ENCODE results near the gene UBA7. TPM values are rescaled to one million over a fixed set of nuclear protein-coding genes. Genes with fewer than 3 reads are reported as not detected.

Gene UBA7
- total RNA-seq, 1 donor from 2014 or later, result 18.9 TPM

DNA sequence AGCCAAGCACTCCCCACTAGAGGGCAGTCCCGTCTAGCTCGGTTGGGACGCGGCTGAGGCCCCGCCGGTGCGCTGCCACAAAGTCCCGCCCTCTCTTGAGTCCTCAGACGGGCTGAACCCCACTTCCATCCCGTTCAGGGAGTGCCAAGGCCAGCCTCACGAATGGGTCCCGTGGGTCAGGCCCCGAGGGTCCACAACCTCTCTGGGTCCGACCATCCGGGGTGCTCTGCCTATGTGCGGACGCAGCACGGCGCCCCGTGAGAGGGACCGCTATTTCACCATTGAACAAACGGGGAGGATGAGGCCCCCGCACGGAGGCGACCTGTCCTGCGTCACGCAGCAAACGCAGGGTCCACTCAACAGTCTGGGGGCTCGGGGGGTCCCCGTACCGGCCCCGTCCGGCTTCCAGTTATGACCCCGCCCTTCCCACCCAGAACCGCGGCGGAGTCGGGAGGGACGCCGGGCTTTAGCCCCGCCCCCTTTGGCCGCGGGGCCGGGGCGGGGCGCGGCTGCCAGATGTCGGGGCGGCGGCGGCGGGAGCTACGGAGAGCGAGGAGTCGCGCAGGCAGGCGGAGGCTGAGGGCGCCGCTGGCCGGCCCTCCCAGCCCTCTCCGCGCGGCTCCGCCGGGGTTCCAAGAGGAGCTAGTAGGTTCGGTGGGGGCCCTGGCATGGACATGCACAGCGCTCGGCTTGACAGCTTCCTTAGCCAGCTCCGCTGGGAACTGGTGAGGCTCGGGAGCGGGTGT is 10.9 kb downstream of the UBA7 start, which contains the start of gene INKA1:
INKA1 (plus strand) TSS at position 543 of the 746 bp plus-strand sequence; CDS start at position 675, 132 bp downstream.
- Histone ChIP-seq H2AFZ (ENCODE audit: low read depth, low read length) (peak within 1 kb of the TSS; percentile 100), H3K4me1 (ENCODE audit: insufficient read depth, low read length) (peaks cover 25% of the 10 kb centered on the region), H3K9ac (ENCODE audit: low read length) (peak within 1 kb of the TSS; percentile 85), H3K4me2 (ENCODE audit: low read length) (peak within 1 kb of the TSS; percentile 100), H3K27me3 (ENCODE audit: insufficient read depth, low read length) (no peaks in the 10 kb centered on the region), H3K4me3 (ENCODE audit: insufficient read depth, low read depth, low read length) (peak within 1 kb of the TSS; percentile 94), H3K27ac (ENCODE audit: low read depth, low read length) (peak within 1 kb of the TSS; percentile 41), H4K20me1 (ENCODE audit: insufficient read depth, low read length) (peaks cover 3% of the 10 kb centered on the region), H3K79me2 (ENCODE audit: insufficient read depth, low read length) (no peaks in the 10 kb centered on the region), H3K36me3 (ENCODE audit: insufficient read depth, low read length) (no peaks in the 10 kb centered on the region), H3K9me3 (ENCODE audit: insufficient read depth, low read depth, low read length) (no peaks in the 10 kb centered on the region)
- H3K27ac Mint-ChIP-seq (ENCODE audit: unreplicated experiment), result peak within 1 kb of the TSS; percentile 81
- peaks cover 3% of the 10 kb centered on the region for H3K9me3 Mint-ChIP-seq (ENCODE audit: unreplicated experiment)
- H3K36me3 Mint-ChIP-seq (ENCODE audit: low read depth, unreplicated experiment), result no peaks in the 10 kb centered on the region
- H3K27me3 Mint-ChIP-seq (ENCODE audit: low read depth, unreplicated experiment), result peaks cover 18% of the 10 kb centered on the region
- TF ChIP-seq EZH2 (IDR thresholded peaks at IDR 0.05; ENCODE audit: insufficient read depth, low read length), result peak; percentile 25
- TF ChIP-seq, protein P1, sequence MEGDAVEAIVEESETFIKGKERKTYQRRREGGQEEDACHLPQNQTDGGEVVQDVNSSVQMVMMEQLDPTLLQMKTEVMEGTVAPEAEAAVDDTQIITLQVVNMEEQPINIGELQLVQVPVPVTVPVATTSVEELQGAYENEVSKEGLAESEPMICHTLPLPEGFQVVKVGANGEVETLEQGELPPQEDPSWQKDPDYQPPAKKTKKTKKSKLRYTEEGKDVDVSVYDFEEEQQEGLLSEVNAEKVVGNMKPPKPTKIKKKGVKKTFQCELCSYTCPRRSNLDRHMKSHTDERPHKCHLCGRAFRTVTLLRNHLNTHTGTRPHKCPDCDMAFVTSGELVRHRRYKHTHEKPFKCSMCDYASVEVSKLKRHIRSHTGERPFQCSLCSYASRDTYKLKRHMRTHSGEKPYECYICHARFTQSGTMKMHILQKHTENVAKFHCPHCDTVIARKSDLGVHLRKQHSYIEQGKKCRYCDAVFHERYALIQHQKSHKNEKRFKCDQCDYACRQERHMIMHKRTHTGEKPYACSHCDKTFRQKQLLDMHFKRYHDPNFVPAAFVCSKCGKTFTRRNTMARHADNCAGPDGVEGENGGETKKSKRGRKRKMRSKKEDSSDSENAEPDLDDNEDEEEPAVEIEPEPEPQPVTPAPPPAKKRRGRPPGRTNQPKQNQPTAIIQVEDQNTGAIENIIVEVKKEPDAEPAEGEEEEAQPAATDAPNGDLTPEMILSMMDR (IDR thresholded peaks at IDR 0.05; ENCODE audit: insufficient read depth, low read depth, low read length), result peak; percentile 61
- no peak for FAIRE-seq
- DNase-seq (ENCODE audit: low read depth), result peak; percentile 47
- H3K4me1 Mint-ChIP-seq (ENCODE audit: low read depth, unreplicated experiment), result peaks cover 22% of the 10 kb centered on the region
- peak within 1 kb of the TSS; percentile 89 for H3K4me3 Mint-ChIP-seq (ENCODE audit: unreplicated experiment)

DNA sequence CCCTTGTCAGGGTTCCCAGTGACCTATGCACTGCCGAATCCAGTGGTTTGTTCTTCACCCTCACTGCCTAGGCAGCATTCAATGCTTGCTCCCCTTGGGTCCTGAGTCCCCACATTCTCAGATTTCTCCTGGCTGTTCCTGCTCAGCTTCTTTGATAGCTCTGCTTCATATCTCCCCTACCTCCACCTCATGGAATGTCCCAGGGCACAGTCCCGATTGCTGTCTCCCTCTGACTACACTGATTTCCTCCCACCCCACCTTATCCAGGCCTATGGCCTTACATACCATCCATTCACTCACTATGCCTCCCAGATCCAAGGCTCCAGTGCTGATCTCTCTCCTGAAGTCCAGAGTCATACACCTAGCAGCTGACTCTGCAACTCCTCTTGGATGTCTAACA is 12.6 kb downstream of the UBA7 start:
- H3K27ac ChIP-seq (ENCODE audit: low read depth, low read length), result no peak overlapping the region
- H3K27me3 ChIP-seq (ENCODE audit: insufficient read depth, low read length), result no peaks in the 10 kb centered on the region
- peaks cover 3% of the 10 kb centered on the region for H4K20me1 ChIP-seq (ENCODE audit: insufficient read depth, low read length)
- no peak overlapping the region for H3K4me2 ChIP-seq (ENCODE audit: low read length)
- no peak for TF ChIP-seq EZH2 (IDR thresholded peaks at IDR 0.05; ENCODE audit: insufficient read depth, low read length)
- TF ChIP-seq, protein P1 (IDR thresholded peaks at IDR 0.05; ENCODE audit: insufficient read depth, low read depth, low read length), result no peak
- DNase-seq (ENCODE audit: low read depth), result no peak
- peaks cover 22% of the 10 kb centered on the region for H3K27me3 Mint-ChIP-seq (ENCODE audit: low read depth, unreplicated experiment)
- H3K4me3 ChIP-seq (ENCODE audit: insufficient read depth, low read depth, low read length), result no peak overlapping the region
- FAIRE-seq, result no peak
- H3K4me1 ChIP-seq (ENCODE audit: insufficient read depth, low read length), result peaks cover 22% of the 10 kb centered on the region
- peaks cover 2% of the 10 kb centered on the region for H3K36me3 Mint-ChIP-seq (ENCODE audit: low read depth, unreplicated experiment)
- peak overlapping the region; percentile 50 for H3K4me3 Mint-ChIP-seq (ENCODE audit: unreplicated experiment)
- H3K4me1 Mint-ChIP-seq (ENCODE audit: low read depth, unreplicated experiment), result peaks cover 7% of the 10 kb centered on the region
- no peak overlapping the region for H3K27ac Mint-ChIP-seq (ENCODE audit: unreplicated experiment)
- no peaks in the 10 kb centered on the region for H3K36me3 ChIP-seq (ENCODE audit: insufficient read depth, low read length)
- no peaks in the 10 kb centered on the region for H3K79me2 ChIP-seq (ENCODE audit: insufficient read depth, low read length)
- H3K9me3 ChIP-seq (ENCODE audit: insufficient read depth, low read depth, low read length), result no peaks in the 10 kb centered on the region
- H3K9me3 Mint-ChIP-seq (ENCODE audit: unreplicated experiment), result peaks cover 3% of the 10 kb centered on the region
- no peak overlapping the region for H2AFZ ChIP-seq (ENCODE audit: low read depth, low read length)
- no peak overlapping the region for H3K9ac ChIP-seq (ENCODE audit: low read length)

DNA sequence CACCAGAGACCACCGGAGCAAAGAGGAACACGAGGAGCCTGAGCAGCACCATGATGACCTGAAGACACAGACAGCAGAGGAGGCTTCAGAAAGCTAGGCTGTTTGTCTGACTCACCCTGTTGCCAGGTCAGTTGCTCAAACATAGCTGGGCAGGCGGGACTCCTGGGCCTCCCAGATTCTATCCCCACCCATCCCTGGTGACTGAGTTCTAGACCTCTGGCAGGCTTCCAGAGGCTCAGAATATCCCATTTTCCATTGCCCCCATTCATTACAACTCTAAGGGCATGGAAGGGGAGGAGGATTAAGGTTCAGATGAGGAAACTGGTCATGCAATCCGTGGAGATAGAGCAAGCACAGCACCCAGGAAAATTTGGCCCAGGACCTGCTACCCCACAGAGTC is 14.0 kb downstream of the UBA7 start, which contains the start of gene CDHR4:
CDHR4 (minus strand) TSS at position 113 of the 400 bp plus-strand sequence; CDS start at position 52, 61 bp downstream.
- Histone ChIP-seq H3K36me3 (ENCODE audit: insufficient read depth, low read length) (no peaks in the 10 kb centered on the region), H3K9me3 (ENCODE audit: insufficient read depth, low read depth, low read length) (no peaks in the 10 kb centered on the region), H3K27me3 (ENCODE audit: insufficient read depth, low read length) (no peaks in the 10 kb centered on the region), H4K20me1 (ENCODE audit: insufficient read depth, low read length) (no peaks in the 10 kb centered on the region), H2AFZ (ENCODE audit: low read depth, low read length) (no peak within 1 kb of the TSS), H3K27ac (ENCODE audit: low read depth, low read length) (no peak within 1 kb of the TSS), H3K4me3 (ENCODE audit: insufficient read depth, low read depth, low read length) (no peak within 1 kb of the TSS), H3K9ac (ENCODE audit: low read length) (no peak within 1 kb of the TSS), H3K4me1 (ENCODE audit: insufficient read depth, low read length) (peaks cover 12% of the 10 kb centered on the region), H3K79me2 (ENCODE audit: insufficient read depth, low read length) (no peaks in the 10 kb centered on the region), H3K4me2 (ENCODE audit: low read length) (no peak within 1 kb of the TSS)
- TF ChIP-seq, protein P1 (IDR thresholded peaks at IDR 0.05; ENCODE audit: insufficient read depth, low read depth, low read length), result no peak
- TF ChIP-seq EZH2 (IDR thresholded peaks at IDR 0.05; ENCODE audit: insufficient read depth, low read length), result no peak
- Mint-ChIP-seq H3K27ac (ENCODE audit: unreplicated experiment) (peak within 1 kb of the TSS; percentile 47), H3K27me3 (ENCODE audit: low read depth, unreplicated experiment) (peaks cover 22% of the 10 kb centered on the region), H3K4me1 (ENCODE audit: low read depth, unreplicated experiment) (no peaks in the 10 kb centered on the region), H3K36me3 (ENCODE audit: low read depth, unreplicated experiment) (peaks cover 2% of the 10 kb centered on the region), H3K4me3 (ENCODE audit: unreplicated experiment) (peak within 1 kb of the TSS; percentile 41), H3K9me3 (ENCODE audit: unreplicated experiment) (peaks cover 3% of the 10 kb centered on the region)
- DNase-seq (ENCODE audit: low read depth) (peak; percentile 23), FAIRE-seq (peak; percentile 86)
